ENCODE measurements around the gene NFE2L2.

DNA sequence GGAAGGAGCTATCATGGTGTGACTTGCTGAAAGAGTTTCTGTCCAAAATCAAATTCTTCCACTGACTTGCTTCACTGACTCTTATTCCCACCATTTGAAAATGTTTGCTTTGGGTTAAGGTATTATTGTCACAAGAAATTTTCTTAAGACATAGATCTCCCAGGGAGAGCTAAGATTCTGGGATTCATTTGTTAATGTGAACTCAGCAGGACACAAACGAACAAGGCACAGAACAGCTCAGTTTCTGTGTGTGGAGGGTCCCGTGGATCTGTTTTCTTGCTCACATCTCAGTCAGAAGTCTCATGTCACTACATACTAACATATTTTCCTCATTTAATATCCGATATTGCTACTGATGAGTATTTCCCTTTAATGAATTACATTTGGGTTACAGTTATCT is 60.1 kb downstream of the NFE2L2 start:
- TF ChIP-seq CTCF (IDR thresholded peaks at IDR 0.05) (no peak), USF2 (CRISPR knock-in tag; IDR thresholded peaks at IDR 0.05) (no peak), IRF1 (CRISPR knock-in tag; IDR thresholded peaks at IDR 0.05) (no peak)
- TF ChIP-seq, protein P1, sequence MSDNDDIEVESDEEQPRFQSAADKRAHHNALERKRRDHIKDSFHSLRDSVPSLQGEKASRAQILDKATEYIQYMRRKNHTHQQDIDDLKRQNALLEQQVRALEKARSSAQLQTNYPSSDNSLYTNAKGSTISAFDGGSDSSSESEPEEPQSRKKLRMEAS (CRISPR knock-in tag; IDR thresholded peaks at IDR 0.05), result no peak
